H1 (cell line): ENCODE results near the gene RPL32.

ENCODE experiments used
- CHD2 ChIP-seq: IDR thresholded peaks from 2 replicates; pipeline ENCODE4 v1.6.1; 2012; ENCODE audit warnings: low read length, improper control_type of control experiment
- CREB1 ChIP-seq: IDR thresholded peaks from 2 replicates; pipeline ENCODE4 v1.6.1; 2012; ENCODE audit warnings: inconsistent platforms
- EP300 ChIP-seq, 2 experiments: IDR thresholded peaks; 1 replicate in 1 of 2; 2 replicates in 1 of 2; pipeline ENCODE4 v1.6.1; 2011 to 2012; ENCODE audit warnings: low read depth in 2 of 2, low read length in 2 of 2, mild to moderate bottlenecking in 2 of 2, borderline replicate concordance in 1 of 2, inconsistent platforms in 1 of 2, moderate library complexity in 1 of 2
- EZH2 ChIP-seq: fragments of 200-600 bp; sonication (generic); IDR thresholded peaks from 2 replicates; pipeline ENCODE4 v1.7.1; 2012; ENCODE audit warnings: low read depth, mild to moderate bottlenecking, moderate library complexity, low read length, inconsistent platforms; ENCODE audit not compliant: severe bottlenecking
- FOSL1 ChIP-seq: IDR thresholded peaks from 2 replicates; pipeline ENCODE4 v1.6.1; 2011; ENCODE audit warnings: mild to moderate bottlenecking, low read depth, low read length, moderate library complexity; ENCODE audit not compliant: insufficient read depth
- KDM1A ChIP-seq: fragments of 200-600, 300-600 bp; sonication (generic); IDR thresholded peaks from 2 replicates; pipeline ENCODE4 v1.7.1; 2016; ENCODE audit warnings: mild to moderate bottlenecking, low read length, borderline replicate concordance
- POLR2A ChIP-seq, 2 experiments: IDR thresholded peaks; 1 replicate in 1 of 2; 2 replicates in 1 of 2; pipeline ENCODE4 v1.6.1; 2011; ENCODE audit warnings: low read depth in 2 of 2, low read length in 2 of 2, mild to moderate bottlenecking in 2 of 2; ENCODE audit errors: control extremely low read depth in 1 of 2
- POLR2AphosphoS5 ChIP-seq: IDR thresholded peaks from 2 replicates; pipeline ENCODE4 v1.6.1; 2011; ENCODE audit warnings: low read depth, low read length
- RAD21 ChIP-seq, 2 experiments: IDR thresholded peaks in 1 of 2; conservative IDR thresholded peaks in 1 of 2; 2 replicates each; pipeline ENCODE4 v1.6.1; 2011; ENCODE audit warnings: low read depth in 2 of 2, low read length in 2 of 2, improper control_type of control experiment in 1 of 2, inconsistent platforms in 1 of 2, mild to moderate bottlenecking in 1 of 2, moderate library complexity in 1 of 2
- RXRA ChIP-seq: IDR thresholded peaks from 2 replicates; pipeline ENCODE4 v1.6.1; 2011; ENCODE audit warnings: low read depth, mild to moderate bottlenecking, low read length, moderate library complexity; ENCODE audit not compliant: insufficient read depth
- SIN3A ChIP-seq, 2 experiments: IDR thresholded peaks in 1 of 2; conservative IDR thresholded peaks in 1 of 2; 2 replicates each; pipeline ENCODE4 v1.6.1; 2011 to 2012; ENCODE audit warnings: low read length in 2 of 2, improper control_type of control experiment in 1 of 2, low read depth in 1 of 2, mild to moderate bottlenecking in 1 of 2
- TAF1 ChIP-seq: IDR thresholded peaks from 2 replicates; pipeline ENCODE4 v1.6.1; 2011; ENCODE audit warnings: mild to moderate bottlenecking, low read depth, low read length
- TEAD4 ChIP-seq: IDR thresholded peaks from 2 replicates; pipeline ENCODE4 v1.6.1; 2012; ENCODE audit warnings: low read depth, low read length, inconsistent platforms, mixed read lengths
- TF ChIP-seq, protein P1 (sequence below), 3 experiments: IDR thresholded peaks; 1 replicate in 2 of 3; 2 replicates in 1 of 3; pipeline versions ENCODE4 v1.5.1 to v1.6.1; 2011; ENCODE audit warnings: low read length in 3 of 3, mild to moderate bottlenecking in 3 of 3, inconsistent platforms in 2 of 3, low read depth in 1 of 3, moderate library complexity in 1 of 3; ENCODE audit not compliant: insufficient read depth in 1 of 3; ENCODE audit errors: control extremely low read depth in 1 of 3

DNA sequence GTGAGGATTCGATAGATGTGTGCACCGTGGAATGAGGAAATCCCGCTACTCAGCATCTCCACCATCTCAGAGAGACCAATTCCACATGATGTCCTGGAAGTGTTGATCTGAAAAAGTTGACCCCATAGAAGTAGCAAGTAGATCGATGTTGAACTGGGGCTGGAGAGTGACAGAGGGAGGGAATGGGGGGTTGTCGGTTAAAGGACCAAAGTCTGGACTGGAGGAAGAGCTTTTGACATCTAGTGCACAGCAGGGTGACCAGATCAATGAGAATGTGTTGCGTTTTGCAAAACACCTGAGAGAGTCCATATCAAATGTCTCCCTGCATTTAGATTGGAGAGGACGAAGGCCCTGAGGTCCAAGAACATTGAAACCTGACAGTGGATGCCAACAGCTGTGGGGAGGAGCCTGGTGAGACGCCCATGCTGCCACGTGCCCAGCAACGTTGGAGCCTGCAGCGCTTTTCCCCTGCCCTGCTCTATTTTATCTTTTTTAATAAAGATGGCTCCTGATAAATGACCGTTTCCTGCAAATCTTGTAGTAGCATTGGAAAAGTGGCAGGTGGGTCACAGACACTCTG is 30.1 kb upstream of the RPL32 start:
- TF ChIP-seq, protein P1, sequence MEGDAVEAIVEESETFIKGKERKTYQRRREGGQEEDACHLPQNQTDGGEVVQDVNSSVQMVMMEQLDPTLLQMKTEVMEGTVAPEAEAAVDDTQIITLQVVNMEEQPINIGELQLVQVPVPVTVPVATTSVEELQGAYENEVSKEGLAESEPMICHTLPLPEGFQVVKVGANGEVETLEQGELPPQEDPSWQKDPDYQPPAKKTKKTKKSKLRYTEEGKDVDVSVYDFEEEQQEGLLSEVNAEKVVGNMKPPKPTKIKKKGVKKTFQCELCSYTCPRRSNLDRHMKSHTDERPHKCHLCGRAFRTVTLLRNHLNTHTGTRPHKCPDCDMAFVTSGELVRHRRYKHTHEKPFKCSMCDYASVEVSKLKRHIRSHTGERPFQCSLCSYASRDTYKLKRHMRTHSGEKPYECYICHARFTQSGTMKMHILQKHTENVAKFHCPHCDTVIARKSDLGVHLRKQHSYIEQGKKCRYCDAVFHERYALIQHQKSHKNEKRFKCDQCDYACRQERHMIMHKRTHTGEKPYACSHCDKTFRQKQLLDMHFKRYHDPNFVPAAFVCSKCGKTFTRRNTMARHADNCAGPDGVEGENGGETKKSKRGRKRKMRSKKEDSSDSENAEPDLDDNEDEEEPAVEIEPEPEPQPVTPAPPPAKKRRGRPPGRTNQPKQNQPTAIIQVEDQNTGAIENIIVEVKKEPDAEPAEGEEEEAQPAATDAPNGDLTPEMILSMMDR (IDR thresholded peaks at IDR 0.05; ENCODE audit: control extremely low read depth in 1 of 3, insufficient read depth in 1 of 3, low read depth in 1 of 3, low read length in 3 of 3) = no peak
- no peak for TF ChIP-seq KDM1A
- no peak for TF ChIP-seq EZH2
- TF ChIP-seq TAF1 = no peak
- TF ChIP-seq RAD21 (IDR thresholded peaks at IDR 0.05 in 1 of 2, conservative IDR thresholded peaks at IDR 0.05 in 1 of 2; ENCODE audit: low read depth in 2 of 2, low read length in 2 of 2) = no peak
- TF ChIP-seq POLR2AphosphoS5 = no peak
- no peak for TF ChIP-seq FOSL1
- TF ChIP-seq POLR2A (IDR thresholded peaks at IDR 0.05; ENCODE audit: control extremely low read depth in 1 of 2, low read depth in 2 of 2, low read length in 2 of 2) = no peak
- TF ChIP-seq TEAD4 = no peak
- no peak for TF ChIP-seq EP300 (IDR thresholded peaks at IDR 0.05; ENCODE audit: borderline replicate concordance in 1 of 2, low read depth in 2 of 2, low read length in 2 of 2)
- TF ChIP-seq RXRA = no peak
- TF ChIP-seq CREB1 = no peak
- no peak for TF ChIP-seq SIN3A (conservative IDR thresholded peaks at IDR 0.05 in 1 of 2, IDR thresholded peaks at IDR 0.05 in 1 of 2; ENCODE audit: low read depth in 1 of 2, low read length in 2 of 2)
- TF ChIP-seq CHD2 = no peak
